RWPE2 (cell line): Measurements from ENCODE around the gene TMBIM6.
A peak's percentile ranks its signal among the peaks of the same experiment; 100 is the strongest.
"Not testable (repeated sequence)": the region's sequence is repeated elsewhere in the genome, so short reads cannot be mapped to it uniquely, and the experiment has no call there.

Experiments
- ATAC-seq: fragments of 200-7000 bp; cut with Tn5 transposase; 3 replicates; pipeline ENCODE4 v1.9.1; 2021; ENCODE audit warnings: low read depth
- DNase-seq: peaks from one replicate; pipeline ENCODE4 v3.0.0-alpha.2; 2020; ENCODE audit warnings: low spot score
- H3K27ac ChIP-seq: fragments of 450-650 bp; 2 replicates; pipeline ENCODE4 v1.5.1; 2017; ENCODE audit warnings: mild to moderate bottlenecking; ENCODE audit not compliant: poor library complexity, severe bottlenecking
- H3K27me3 ChIP-seq: fragments of 250-450 bp; sonication (Bioruptor Pico); 2 replicates; pipeline ENCODE4 v1.5.1; 2021; ENCODE audit warnings: mild to moderate bottlenecking, moderate library complexity; ENCODE audit not compliant: insufficient read depth, poor library complexity, severe bottlenecking
- H3K36me3 ChIP-seq: fragments of 250-450 bp; sonication (Bioruptor Pico); 2 replicates; pipeline ENCODE4 v1.5.1; 2020; ENCODE audit warnings: low read depth, mild to moderate bottlenecking, moderate library complexity
- H3K4me1 ChIP-seq: fragments of 250-450 bp; sonication (Bioruptor Pico); 2 replicates; pipeline ENCODE4 v1.5.1; 2021; ENCODE audit warnings: mild to moderate bottlenecking, moderate library complexity; ENCODE audit not compliant: insufficient read depth, poor library complexity, severe bottlenecking
- H3K4me3 ChIP-seq: fragments of 250-450 bp; sonication (Bioruptor Pico); 2 replicates; pipeline ENCODE4 v1.5.1; 2021; ENCODE audit warnings: mild to moderate bottlenecking, moderate library complexity; ENCODE audit not compliant: severe bottlenecking
- H3K9me3 ChIP-seq: fragments of 250-450 bp; sonication (Bioruptor Pico); 2 replicates; pipeline ENCODE4 v1.5.1; 2021; ENCODE audit warnings: mild to moderate bottlenecking, moderate library complexity; ENCODE audit not compliant: severe bottlenecking
- TF ChIP-seq, protein P1 (sequence below): fragments of 450-650 bp; IDR thresholded peaks from one replicate; pipeline ENCODE4 v1.5.1; 2017; ENCODE audit warnings: mild to moderate bottlenecking, moderate library complexity; ENCODE audit not compliant: poor library complexity, severe bottlenecking

Gene TMBIM6

DNA sequence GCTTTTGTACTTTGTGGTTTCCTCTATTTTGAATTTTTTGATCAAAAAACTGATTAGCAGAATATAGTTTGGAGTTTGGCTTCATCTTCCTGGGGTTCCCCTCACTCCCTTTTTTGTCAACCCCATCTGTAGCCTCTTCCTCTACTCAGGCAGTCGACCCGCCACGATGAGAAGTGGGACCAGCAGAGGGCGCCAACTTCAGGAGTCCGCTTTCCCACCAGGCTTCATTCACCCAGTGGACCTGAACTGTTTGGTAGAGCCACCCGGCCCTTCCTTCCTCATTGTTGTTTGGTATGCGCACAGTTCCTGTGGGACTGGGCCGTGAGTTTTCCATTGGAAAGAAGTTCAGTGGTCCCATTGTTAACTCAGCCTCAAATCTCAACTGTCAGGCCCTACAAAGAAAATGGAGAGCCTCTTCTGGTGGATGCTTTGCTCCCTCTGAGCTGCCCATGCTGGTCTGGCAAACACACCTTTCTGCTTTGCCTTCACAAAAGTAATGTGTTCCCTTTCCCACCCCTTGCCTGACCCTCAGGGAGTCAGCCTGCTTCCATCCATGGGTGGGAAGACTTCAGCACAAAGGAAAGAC, 21.7 kb downstream of the TMBIM6 start:
- H3K9me3 ChIP-seq = no peaks in the 10 kb centered on the region
- H3K4me3 ChIP-seq = no peak overlapping the region
- no peaks in the 10 kb centered on the region for H3K4me1 ChIP-seq
- TF ChIP-seq, protein P1, sequence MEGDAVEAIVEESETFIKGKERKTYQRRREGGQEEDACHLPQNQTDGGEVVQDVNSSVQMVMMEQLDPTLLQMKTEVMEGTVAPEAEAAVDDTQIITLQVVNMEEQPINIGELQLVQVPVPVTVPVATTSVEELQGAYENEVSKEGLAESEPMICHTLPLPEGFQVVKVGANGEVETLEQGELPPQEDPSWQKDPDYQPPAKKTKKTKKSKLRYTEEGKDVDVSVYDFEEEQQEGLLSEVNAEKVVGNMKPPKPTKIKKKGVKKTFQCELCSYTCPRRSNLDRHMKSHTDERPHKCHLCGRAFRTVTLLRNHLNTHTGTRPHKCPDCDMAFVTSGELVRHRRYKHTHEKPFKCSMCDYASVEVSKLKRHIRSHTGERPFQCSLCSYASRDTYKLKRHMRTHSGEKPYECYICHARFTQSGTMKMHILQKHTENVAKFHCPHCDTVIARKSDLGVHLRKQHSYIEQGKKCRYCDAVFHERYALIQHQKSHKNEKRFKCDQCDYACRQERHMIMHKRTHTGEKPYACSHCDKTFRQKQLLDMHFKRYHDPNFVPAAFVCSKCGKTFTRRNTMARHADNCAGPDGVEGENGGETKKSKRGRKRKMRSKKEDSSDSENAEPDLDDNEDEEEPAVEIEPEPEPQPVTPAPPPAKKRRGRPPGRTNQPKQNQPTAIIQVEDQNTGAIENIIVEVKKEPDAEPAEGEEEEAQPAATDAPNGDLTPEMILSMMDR = peak; percentile 79
- DNase-seq (peak; percentile 71), ATAC-seq (peak; percentile 23; the same call in 1 of the 3 replicates)
- H3K27me3 ChIP-seq = no peaks in the 10 kb centered on the region
- H3K27ac ChIP-seq = no peak overlapping the region
- peaks cover 63% of the 10 kb centered on the region for H3K36me3 ChIP-seq

DNA sequence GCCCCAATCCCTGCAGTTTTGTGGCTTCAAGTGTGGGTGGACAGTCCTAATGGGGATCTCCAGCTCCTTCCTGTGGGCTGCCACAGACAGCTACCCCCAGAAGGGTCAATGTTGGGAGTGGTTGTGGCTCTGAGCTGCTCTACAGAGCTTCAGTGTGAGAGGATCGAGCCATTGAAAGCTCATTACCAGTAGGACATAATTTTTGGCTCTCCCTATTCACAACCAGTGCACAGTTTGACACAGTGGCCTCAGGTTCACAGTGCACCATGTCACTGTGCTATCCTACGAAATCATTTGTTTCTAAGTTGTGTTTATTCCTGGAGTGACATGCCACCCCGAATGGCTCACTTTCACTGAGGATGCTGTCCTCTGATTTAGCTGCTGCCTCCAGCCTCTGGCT, 22.8 kb downstream of the TMBIM6 start:
- Histone ChIP-seq H3K27ac (no peak overlapping the region), H3K27me3 (no peaks in the 10 kb centered on the region), H3K4me1 (no peaks in the 10 kb centered on the region), H3K9me3 (no peaks in the 10 kb centered on the region), H3K36me3 (peaks cover 53% of the 10 kb centered on the region), H3K4me3 (no peak overlapping the region)
- DNase-seq (no peak), ATAC-seq (no peak)
- TF ChIP-seq, protein P1 = no peak

DNA sequence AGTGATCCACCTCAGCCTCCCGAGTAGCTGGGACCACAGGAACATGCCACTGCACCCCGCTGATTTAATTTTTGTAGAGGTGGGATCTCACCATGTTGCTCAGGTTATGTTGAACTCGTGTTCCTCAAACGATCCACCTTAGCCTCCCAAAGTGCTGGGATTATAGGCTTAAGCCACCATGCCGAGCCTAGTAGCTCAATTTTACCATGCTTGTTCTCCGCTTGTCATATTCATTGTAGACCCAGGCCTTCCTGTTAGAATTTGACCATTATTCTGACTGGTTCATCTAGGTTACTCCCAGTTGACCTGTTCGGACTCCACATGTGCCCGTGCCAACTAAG, 24.7 kb downstream of the TMBIM6 start:
- peaks cover 33% of the 10 kb centered on the region for H3K36me3 ChIP-seq
- no peaks in the 10 kb centered on the region for H3K4me1 ChIP-seq
- no peak for ATAC-seq
- no peaks in the 10 kb centered on the region for H3K27me3 ChIP-seq
- no peak overlapping the region for H3K4me3 ChIP-seq
- DNase-seq = no peak
- TF ChIP-seq, protein P1 = no peak
- H3K9me3 ChIP-seq = no peaks in the 10 kb centered on the region
- no peak overlapping the region for H3K27ac ChIP-seq

DNA sequence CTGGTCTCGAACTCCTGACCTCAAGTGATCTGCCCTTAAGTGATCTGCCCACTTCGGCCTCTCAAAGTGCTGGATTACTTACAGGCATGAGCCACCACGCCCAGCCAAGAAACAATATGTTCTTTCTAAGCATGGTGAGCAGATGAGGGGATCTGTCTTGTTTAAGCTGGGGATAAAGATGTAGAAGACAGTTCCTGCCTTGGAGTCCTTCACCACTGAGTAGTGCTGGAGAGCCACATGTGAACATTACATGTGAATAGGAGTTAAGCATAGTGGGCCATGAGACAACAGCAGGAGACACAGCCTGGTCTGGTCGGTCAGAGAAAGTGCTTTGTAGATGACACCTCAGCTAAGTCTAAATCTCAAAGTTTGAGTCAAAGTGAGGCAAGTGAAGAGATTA, 26.0 kb downstream of the TMBIM6 start:
- DNase-seq (no peak), ATAC-seq (peak; percentile 46)
- no peak overlapping the region for H3K4me3 ChIP-seq
- H3K4me1 ChIP-seq = no peaks in the 10 kb centered on the region
- no peaks in the 10 kb centered on the region for H3K27me3 ChIP-seq
- H3K9me3 ChIP-seq = no peaks in the 10 kb centered on the region
- TF ChIP-seq, protein P1 = no peak
- peaks cover 21% of the 10 kb centered on the region for H3K36me3 ChIP-seq
- no peak overlapping the region for H3K27ac ChIP-seq

DNA sequence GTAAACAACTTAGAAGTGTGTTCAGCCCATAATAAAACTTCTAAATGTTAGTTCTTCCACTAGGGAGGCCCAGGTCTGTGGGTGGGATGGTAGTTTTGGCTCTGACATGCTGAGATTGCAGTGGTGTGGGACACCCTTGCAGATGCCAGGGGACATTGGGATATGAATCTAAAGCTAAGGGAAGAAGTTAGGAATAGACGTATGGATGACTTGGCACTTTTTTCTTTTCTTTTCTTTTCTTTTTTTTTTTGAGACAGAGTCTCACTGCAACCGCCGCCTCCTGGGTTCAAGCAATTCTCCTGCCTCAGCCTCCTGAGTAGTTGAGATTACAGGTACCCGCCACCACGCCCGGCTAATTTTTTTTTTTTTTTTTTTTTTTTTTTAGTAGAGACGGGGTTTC, 31.7 kb downstream of the TMBIM6 start:
- ATAC-seq, H3K27ac ChIP-seq, H3K27me3 ChIP-seq, DNase-seq, H3K9me3 ChIP-seq, H3K36me3 ChIP-seq, H3K4me3 ChIP-seq: not testable (repeated sequence)
- peaks cover 12% of the 10 kb centered on the region for H3K4me1 ChIP-seq
